ENCODE measurements around the gene BABAM2.

Gene BABAM2

DNA sequence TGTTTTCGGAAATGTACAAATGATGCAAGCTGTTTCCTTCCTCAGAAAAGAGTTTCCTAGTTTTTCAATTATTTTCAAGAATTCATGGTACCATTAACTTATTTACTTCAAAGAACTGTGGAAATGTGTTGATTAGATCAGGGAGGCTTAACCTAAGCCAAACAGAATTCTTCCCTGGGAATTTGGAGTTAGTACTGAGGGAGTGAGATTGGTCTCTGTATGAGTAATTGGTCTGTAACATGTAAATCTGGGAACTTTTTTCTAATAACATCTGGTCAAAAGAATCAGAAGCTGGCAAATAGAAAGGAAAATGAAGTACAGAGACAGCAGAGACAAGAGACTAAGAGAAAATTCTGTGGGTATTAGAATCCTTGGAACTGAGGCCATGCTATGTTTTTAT, 145.8 kb downstream of the BABAM2 start:
- DNase-seq = no peak

GRCh38 chr2:28038722-28039121, 148.2 kb downstream of the BABAM2 start:
- DNase-seq = no peak

DNA sequence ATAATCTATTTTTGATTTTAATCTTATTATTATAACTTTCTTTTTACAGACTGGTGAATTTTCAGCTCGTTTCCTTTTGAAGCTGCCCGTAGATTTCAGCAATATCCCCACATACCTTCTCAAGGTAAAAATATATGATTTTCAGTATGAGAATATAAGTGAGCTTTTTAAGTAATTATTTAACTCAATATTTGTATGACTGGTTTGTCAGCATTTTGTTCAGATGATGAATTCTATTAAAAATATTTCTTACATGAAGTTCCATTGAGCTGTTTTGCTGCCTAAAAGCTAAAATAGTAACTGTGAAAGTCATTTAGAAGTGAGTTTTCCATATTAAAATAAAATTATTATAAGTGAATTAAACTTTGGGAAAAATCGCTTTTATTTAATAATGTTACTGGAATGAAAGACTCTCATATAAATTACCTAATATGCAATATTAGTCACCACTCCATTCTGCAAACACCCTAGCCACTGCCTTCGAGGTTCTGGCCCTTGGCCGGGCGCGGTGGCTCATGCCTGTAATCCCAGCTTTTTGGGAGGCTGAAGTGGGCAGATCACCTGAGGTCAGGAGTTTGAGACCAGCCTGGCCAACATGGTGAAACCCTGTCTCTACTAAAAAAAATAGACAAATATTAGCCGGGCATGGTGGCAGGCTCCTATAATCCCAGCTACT, 155.3 kb downstream of the BABAM2 start:
- DNase-seq = no peak

DNA sequence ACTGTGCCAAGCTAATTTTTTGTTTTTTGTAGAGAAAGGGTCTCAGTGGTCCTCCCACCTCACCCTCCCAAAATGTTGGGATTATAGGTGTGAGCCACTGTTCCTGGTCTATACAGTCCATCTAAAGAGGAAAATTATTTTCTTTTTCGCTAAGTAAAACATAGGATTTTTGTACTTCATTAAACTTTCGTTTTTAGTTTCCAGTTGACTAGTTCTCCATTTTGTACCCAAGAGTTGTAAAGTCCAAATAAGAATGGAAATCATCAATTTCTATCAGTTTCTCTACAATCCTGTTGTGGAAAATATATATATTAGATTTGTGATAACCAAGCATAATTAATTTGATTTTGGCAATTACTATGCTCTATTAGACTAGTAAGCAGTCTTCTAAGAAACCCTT, 156.4 kb downstream of the BABAM2 start:
- DNase-seq = no peak

GRCh38 chr2:28047681-28048080, 157.2 kb downstream of the BABAM2 start:
- DNase-seq = no peak

- no peak for DNase-seq
These were observed 157.8 kb downstream of the BABAM2 start for GRCh38 chr2:28048341-28048740.

- no peak for DNase-seq
These were observed 158.9 kb downstream of the BABAM2 start for GRCh38 chr2:28049416-28049815.

- no peak for DNase-seq
These were observed 159.4 kb downstream of the BABAM2 start for GRCh38 chr2:28049899-28050298.

GRCh38 chr2:28052691-28053090, 162.2 kb downstream of the BABAM2 start:
- no peak for DNase-seq

DNA sequence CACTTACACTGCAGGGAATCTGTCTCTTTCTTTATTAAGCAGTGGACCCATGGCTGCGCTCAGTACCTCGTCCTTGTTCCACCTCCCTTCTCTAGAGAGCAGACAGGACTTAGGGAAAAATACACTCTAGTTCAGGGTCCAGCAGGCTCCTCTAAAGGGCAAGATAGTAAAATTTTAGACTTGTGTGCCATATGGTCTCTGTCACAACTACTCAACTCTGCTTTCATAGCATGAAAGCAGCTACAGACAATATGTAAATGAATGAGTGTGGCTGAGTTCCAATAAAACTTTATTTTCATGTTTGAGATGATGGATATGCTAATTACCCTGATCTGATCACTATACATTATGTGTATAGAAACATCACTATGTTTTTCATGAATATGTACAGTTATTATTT, 163.1 kb downstream of the BABAM2 start:
- DNase-seq = no peak

- no peak for DNase-seq
These were observed 164.4 kb downstream of the BABAM2 start for GRCh38 chr2:28054916-28055315.

DNA sequence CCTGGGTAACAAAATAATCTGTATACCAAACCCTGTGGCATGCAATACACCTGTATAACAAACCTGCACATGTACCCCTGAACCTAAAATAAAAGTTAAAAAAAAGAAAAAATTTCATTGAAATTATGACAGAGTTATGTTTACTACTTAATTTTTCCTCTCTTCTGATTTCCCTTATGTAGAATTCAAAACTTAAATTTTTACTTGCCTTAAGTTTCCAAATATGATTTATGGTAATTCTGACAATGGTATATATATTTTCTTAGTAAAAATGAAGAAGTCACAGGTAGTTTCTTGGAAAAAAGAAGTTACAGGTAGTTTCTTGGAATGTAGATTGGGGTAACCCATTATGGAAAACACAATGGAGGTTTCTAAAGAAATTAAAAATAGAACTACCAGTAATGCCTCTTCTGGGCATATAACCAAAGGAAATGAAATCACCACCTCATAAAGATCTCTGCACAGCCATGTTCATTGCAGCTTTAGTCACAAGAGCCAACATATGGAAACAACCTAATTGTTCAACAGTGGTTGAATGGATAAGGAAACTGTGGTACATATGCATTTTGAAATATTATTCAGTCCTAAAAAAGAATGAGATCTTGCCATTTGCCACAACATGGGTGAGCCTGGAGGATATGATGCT, 164.9 kb downstream of the BABAM2 start:
- no peak for DNase-seq

- DNase-seq = no peak
These were observed 168.3 kb downstream of the BABAM2 start for GRCh38 chr2:28058791-28059190.

DNA sequence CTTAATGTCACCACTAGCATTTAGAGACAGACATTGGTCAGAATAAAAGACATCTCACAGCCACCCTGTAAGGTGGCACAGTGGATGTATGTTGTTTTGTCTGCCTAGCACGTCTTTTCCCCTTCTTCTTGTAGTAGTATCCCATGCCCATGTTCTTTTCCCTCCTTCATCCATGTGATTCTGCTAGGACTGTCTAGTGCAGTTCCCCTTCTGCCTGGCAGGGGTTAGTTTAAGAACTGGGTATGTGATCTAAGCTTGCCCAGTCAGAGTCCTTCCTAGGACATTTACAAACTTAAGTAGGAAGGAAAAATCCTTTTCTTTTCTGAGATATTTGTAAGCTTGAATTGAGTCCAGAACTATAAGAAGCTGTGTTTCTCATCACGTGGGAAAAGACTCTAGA, 172.3 kb downstream of the BABAM2 start:
- no peak for DNase-seq

DNA sequence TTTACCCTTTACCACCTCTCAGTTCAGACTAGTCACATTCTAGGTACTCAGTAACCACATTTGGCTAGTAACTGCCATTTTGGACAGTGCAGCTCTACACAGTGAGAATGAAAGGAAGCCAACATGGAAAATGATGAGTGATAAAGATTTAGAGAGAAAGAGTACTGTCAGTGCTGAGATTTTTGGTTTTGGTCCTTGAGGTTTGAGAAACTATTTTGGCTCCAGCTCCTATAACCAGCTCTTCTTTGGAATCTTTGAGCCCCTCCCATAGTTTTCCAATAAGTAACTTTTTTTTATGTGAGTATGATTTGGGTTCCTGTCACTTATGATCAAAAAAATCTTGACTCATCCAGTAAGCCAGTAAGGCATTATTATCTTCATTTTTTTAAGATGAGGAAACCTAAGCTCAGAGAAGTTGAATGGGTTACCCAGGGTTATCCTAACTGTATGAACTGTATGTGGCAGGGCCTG, 173.0 kb downstream of the BABAM2 start:
- no peak for DNase-seq

- no peak for DNase-seq
These were observed 177.1 kb downstream of the BABAM2 start for GRCh38 chr2:28067602-28068001.

GRCh38 chr2:28068088-28068487, 177.6 kb downstream of the BABAM2 start:
- no peak for DNase-seq

- DNase-seq = no peak
These were observed 178.0 kb downstream of the BABAM2 start for GRCh38 chr2:28068527-28068926.

- DNase-seq = no peak
These were observed 180.7 kb downstream of the BABAM2 start for GRCh38 chr2:28071221-28071620.

DNA sequence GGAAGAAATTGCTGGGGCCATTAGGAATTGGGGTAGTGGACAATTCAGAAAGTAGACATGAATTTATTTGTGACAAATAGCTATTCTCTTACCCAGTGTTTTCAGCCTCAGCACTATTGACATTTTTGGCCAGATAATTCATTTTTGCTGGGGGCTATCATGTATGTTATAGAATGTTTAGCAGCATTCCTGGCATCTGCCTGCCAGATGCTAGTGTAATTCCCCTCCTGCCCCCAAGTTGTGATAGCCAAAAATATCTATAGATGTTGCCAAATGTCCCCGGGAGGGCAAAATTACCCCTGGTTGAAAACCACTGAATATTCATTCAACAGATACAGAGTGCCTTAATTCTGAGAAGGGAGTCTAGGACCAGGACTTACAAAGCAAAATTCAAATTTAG, 183.6 kb downstream of the BABAM2 start:
- no peak for DNase-seq

DNA sequence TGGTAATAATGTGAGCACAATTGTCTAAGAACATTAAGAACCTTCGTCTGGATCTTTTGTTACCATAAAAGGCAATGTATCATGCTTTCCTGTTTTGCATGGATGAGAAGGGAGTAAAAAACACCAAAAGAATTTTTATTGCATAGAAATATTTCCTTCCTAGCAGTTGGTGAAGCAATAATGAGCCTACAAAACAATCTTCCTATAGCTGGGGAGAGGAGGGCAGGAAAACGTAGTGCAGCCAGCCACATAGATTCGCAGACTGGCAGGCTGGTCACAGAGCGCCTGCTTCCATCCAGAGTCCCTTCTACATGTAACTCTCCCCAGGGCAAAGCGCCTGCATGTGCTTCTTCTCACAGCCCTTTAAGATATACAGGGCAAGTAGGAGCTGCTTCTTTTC, 190.4 kb downstream of the BABAM2 start:
- no peak for DNase-seq

- DNase-seq = no peak
These were observed 191.6 kb downstream of the BABAM2 start for GRCh38 chr2:28082131-28082530.

GRCh38 chr2:28083476-28083875, 192.9 kb downstream of the BABAM2 start:
- no peak for DNase-seq

- DNase-seq = no peak
These were observed 194.0 kb downstream of the BABAM2 start for GRCh38 chr2:28084564-28084963.

DNA sequence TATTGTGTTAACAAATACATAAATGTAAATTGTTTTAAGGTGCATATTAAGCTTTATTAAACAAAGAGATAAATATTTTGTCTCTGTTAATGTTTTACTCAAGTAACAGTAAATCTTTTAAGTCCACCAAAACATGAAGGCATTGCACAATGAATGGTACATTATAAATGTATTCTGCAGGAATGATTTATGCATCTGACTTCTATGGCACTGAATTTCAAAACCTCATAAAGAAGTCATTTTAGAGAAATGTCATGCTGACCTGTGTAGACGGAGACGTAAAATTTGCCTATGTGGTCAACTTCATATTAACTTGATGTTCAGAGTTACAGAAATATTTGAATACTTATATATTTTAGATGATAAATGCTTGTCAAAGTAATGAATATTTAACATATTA, 194.7 kb downstream of the BABAM2 start:
- DNase-seq = no peak
